Activated T-cell treated with anti-CD3 and anti-CD28 coated beads, Interleukin-2, amount 50 U/mL, for 24 hours (primary cell): ENCODE results near the gene CCDC61.

ENCODE experiments used
- DNase-seq: peaks from one replicate; pipeline ENCODE4 v3.0.0-alpha.2; 2020
- H3K27ac Mint-ChIP-seq: 2 replicates; pipeline ENCODE4 v1.8.0; 2020; ENCODE audit warnings: mild to moderate bottlenecking, mixed read lengths
- H3K27me3 Mint-ChIP-seq: 2 replicates; pipeline ENCODE4 v1.8.0; 2020; ENCODE audit warnings: mixed read lengths
- H3K36me3 Mint-ChIP-seq: 2 replicates; pipeline ENCODE4 v1.8.0; 2020; ENCODE audit warnings: low read depth, mixed read lengths
- H3K4me1 Mint-ChIP-seq: 2 replicates; pipeline ENCODE4 v1.8.0; 2020; ENCODE audit warnings: low read depth, mixed read lengths
- H3K4me3 Mint-ChIP-seq: 2 replicates; pipeline ENCODE4 v1.8.0; 2020; ENCODE audit warnings: mild to moderate bottlenecking, moderate library complexity, mixed read lengths
- H3K9me3 Mint-ChIP-seq: 2 replicates; pipeline ENCODE4 v1.8.0; 2020; ENCODE audit warnings: mixed read lengths

Gene CCDC61

GRCh38 chr19:45994998-45995714, at the start of gene CCDC61:
CCDC61 (plus strand) TSS chr19:45995467; CDS start chr19:46003019, 7,552 bp downstream.
- Mint-ChIP-seq H3K4me3 (no peak within 1 kb of the TSS), H3K27ac (no peak within 1 kb of the TSS)

GRCh38 chr19:45947926-45948325, 47.3 kb upstream of the CCDC61 start:
- no peaks in the 10 kb centered on the region for H3K36me3 Mint-ChIP-seq
- no peak overlapping the region for H3K4me3 Mint-ChIP-seq
- H3K27me3 Mint-ChIP-seq: peaks cover 40% of the 10 kb centered on the region
- DNase-seq: no peak
- H3K4me1 Mint-ChIP-seq: peaks cover 8% of the 10 kb centered on the region
- H3K9me3 Mint-ChIP-seq: no peaks in the 10 kb centered on the region
- H3K27ac Mint-ChIP-seq: no peak overlapping the region

More at GRCh38 chr19:45994998-45995714, at the start of gene CCDC61:
- Mint-ChIP-seq H3K4me1 (peaks cover 24% of the 10 kb centered on the region), H3K27me3 (peaks cover 8% of the 10 kb centered on the region), H3K36me3 (peaks cover 13% of the 10 kb centered on the region), H3K9me3 (no peaks in the 10 kb centered on the region)
- DNase-seq: peak; percentile 97

- peak overlapping the region; percentile 71 for H3K4me3 Mint-ChIP-seq
- peaks cover 12% of the 10 kb centered on the region for H3K4me1 Mint-ChIP-seq
- DNase-seq: no peak
- no peaks in the 10 kb centered on the region for H3K36me3 Mint-ChIP-seq
- no peak overlapping the region for H3K27ac Mint-ChIP-seq
- peaks cover 53% of the 10 kb centered on the region for H3K27me3 Mint-ChIP-seq
- H3K9me3 Mint-ChIP-seq: no peaks in the 10 kb centered on the region
These were observed 43.0 kb upstream of the CCDC61 start for GRCh38 chr19:45952341-45952685.

- Mint-ChIP-seq H3K36me3 (no peaks in the 10 kb centered on the region), H3K27ac (peak overlapping the region; percentile 24), H3K9me3 (no peaks in the 10 kb centered on the region), H3K4me3 (peak overlapping the region; percentile 71), H3K27me3 (peaks cover 51% of the 10 kb centered on the region), H3K4me1 (peaks cover 12% of the 10 kb centered on the region)
- peak; percentile 65 for DNase-seq
These were observed 42.4 kb upstream of the CCDC61 start for GRCh38 chr19:45952686-45953505.

GRCh38 chr19:45953676-45954075, 41.6 kb upstream of the CCDC61 start:
- no peak overlapping the region for H3K27ac Mint-ChIP-seq
- H3K4me3 Mint-ChIP-seq: no peak overlapping the region
- H3K27me3 Mint-ChIP-seq: peaks cover 54% of the 10 kb centered on the region
- H3K36me3 Mint-ChIP-seq: no peaks in the 10 kb centered on the region
- H3K9me3 Mint-ChIP-seq: no peaks in the 10 kb centered on the region
- peaks cover 12% of the 10 kb centered on the region for H3K4me1 Mint-ChIP-seq
- no peak for DNase-seq

GRCh38 chr19:45954156-45954555, 41.1 kb upstream of the CCDC61 start:
- Mint-ChIP-seq H3K4me1 (peaks cover 12% of the 10 kb centered on the region), H3K9me3 (no peaks in the 10 kb centered on the region), H3K27me3 (peaks cover 55% of the 10 kb centered on the region), H3K4me3 (no peak overlapping the region), H3K27ac (no peak overlapping the region), H3K36me3 (no peaks in the 10 kb centered on the region)
- no peak for DNase-seq

- Mint-ChIP-seq H3K27me3 (peaks cover 60% of the 10 kb centered on the region), H3K4me3 (no peak overlapping the region), H3K27ac (no peak overlapping the region)
These were observed 39.2 kb upstream of the CCDC61 start for GRCh38 chr19:45955905-45956608.

GRCh38 chr19:45958320-45958719, 36.9 kb upstream of the CCDC61 start:
- no peak overlapping the region for H3K27ac Mint-ChIP-seq
- H3K4me3 Mint-ChIP-seq: no peak overlapping the region
- H3K27me3 Mint-ChIP-seq: peaks cover 62% of the 10 kb centered on the region
- peaks cover under 1% of the 10 kb centered on the region for H3K4me1 Mint-ChIP-seq
- H3K9me3 Mint-ChIP-seq: no peaks in the 10 kb centered on the region
- no peaks in the 10 kb centered on the region for H3K36me3 Mint-ChIP-seq
- no peak for DNase-seq

More at GRCh38 chr19:45955905-45956608, 39.2 kb upstream of the CCDC61 start:
- H3K36me3 Mint-ChIP-seq: no peaks in the 10 kb centered on the region
- H3K9me3 Mint-ChIP-seq: no peaks in the 10 kb centered on the region
- no peak for DNase-seq
- H3K4me1 Mint-ChIP-seq: peaks cover 12% of the 10 kb centered on the region

- Mint-ChIP-seq H3K27me3 (peaks cover 63% of the 10 kb centered on the region), H3K4me3 (no peak overlapping the region), H3K9me3 (no peaks in the 10 kb centered on the region), H3K4me1 (no peaks in the 10 kb centered on the region), H3K27ac (no peak overlapping the region), H3K36me3 (no peaks in the 10 kb centered on the region)
- no peak for DNase-seq
These were observed 36.3 kb upstream of the CCDC61 start for GRCh38 chr19:45958769-45959516.

GRCh38 chr19:45959517-45960025, 35.7 kb upstream of the CCDC61 start:
- Mint-ChIP-seq H3K4me3 (no peak overlapping the region), H3K4me1 (no peaks in the 10 kb centered on the region), H3K27ac (no peak overlapping the region), H3K36me3 (no peaks in the 10 kb centered on the region), H3K9me3 (no peaks in the 10 kb centered on the region), H3K27me3 (peaks cover 63% of the 10 kb centered on the region)
- no peak for DNase-seq

- H3K4me1 Mint-ChIP-seq: no peaks in the 10 kb centered on the region
- no peaks in the 10 kb centered on the region for H3K36me3 Mint-ChIP-seq
- DNase-seq: no peak
- no peak overlapping the region for H3K4me3 Mint-ChIP-seq
- no peaks in the 10 kb centered on the region for H3K9me3 Mint-ChIP-seq
- H3K27ac Mint-ChIP-seq: no peak overlapping the region
- peaks cover 55% of the 10 kb centered on the region for H3K27me3 Mint-ChIP-seq
These were observed 34.6 kb upstream of the CCDC61 start for GRCh38 chr19:45960595-45961235.

GRCh38 chr19:45962021-45962420, 33.2 kb upstream of the CCDC61 start:
- no peaks in the 10 kb centered on the region for H3K4me1 Mint-ChIP-seq
- no peaks in the 10 kb centered on the region for H3K9me3 Mint-ChIP-seq
- no peaks in the 10 kb centered on the region for H3K36me3 Mint-ChIP-seq
- H3K27ac Mint-ChIP-seq: no peak overlapping the region
- no peak overlapping the region for H3K4me3 Mint-ChIP-seq
- H3K27me3 Mint-ChIP-seq: peaks cover 58% of the 10 kb centered on the region
- no peak for DNase-seq

GRCh38 chr19:45967246-45967645, 28.0 kb upstream of the CCDC61 start:
- no peak for DNase-seq
- Mint-ChIP-seq H3K9me3 (no peaks in the 10 kb centered on the region), H3K27me3 (peaks cover 63% of the 10 kb centered on the region), H3K4me3 (no peak overlapping the region), H3K27ac (no peak overlapping the region), H3K36me3 (no peaks in the 10 kb centered on the region), H3K4me1 (peaks cover 7% of the 10 kb centered on the region)
